ENCODE results near the gene MAB21L3.

DNA sequence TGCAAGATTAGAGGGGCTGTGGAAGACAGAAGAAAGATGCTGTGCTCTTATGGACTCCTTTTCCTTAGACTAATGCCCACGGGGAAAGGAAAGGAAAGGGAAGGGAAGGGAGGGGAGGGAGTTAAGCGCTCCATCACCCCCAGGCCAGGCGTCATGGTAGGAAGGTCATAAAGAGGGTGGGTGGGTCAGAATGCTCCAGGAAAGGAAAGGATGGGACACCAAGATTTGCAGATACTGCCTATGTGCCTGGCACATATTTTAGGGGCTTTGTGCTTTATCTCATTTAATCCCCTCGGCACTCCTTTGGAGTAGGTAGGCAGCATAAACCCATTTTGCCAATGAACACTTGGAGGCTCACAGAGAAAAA is 41.4 kb downstream of the MAB21L3 start:
- TF ChIP-seq CTCF (IDR thresholded peaks at IDR 0.05; ENCODE audit: low read length) = no peak
- TF ChIP-seq EZH2 (optimal IDR thresholded peaks at IDR 0.05; ENCODE audit: low read depth, low read length) = no peak

Measured in MM.1S (cell line).